Renal cortex interstitium (tissue), 11 donors: ENCODE results near the gene STX17. TPM values are rescaled to one million over a fixed set of nuclear protein-coding genes. Genes with fewer than 3 reads are reported as not detected.
"Not testable (repeated sequence)": the region's sequence is repeated elsewhere in the genome, so short reads cannot be mapped to it uniquely, and the experiment has no call there.

Source experiments
- DNase-seq, 11 donors: peaks; one replicate each; pipeline ENCODE4 v3.0.0-alpha.2; 2013; ENCODE audit warnings: low read depth in 9 of 11, low spot score in 4 of 11; ENCODE audit errors: extremely low read depth in 1 of 11
- polyA plus RNA-seq, 3 donors: library from polyadenylated mRNA; unstranded; fragments of 120-200 nt; gene quantifications; one replicate each; pipeline ENCODE4 v1.2.1, GENCODE V29; 2013; ENCODE audit not compliant: insufficient read length in 3 of 3

The STX17 gene
- polyA plus RNA-seq, 3 donors = 23.1 to 38.1 (median 27.9) TPM

- DNase-seq = no peak
These were observed 47.5 kb downstream of the STX17 start for GRCh38 chr9:99953861-99954507.

DNA sequence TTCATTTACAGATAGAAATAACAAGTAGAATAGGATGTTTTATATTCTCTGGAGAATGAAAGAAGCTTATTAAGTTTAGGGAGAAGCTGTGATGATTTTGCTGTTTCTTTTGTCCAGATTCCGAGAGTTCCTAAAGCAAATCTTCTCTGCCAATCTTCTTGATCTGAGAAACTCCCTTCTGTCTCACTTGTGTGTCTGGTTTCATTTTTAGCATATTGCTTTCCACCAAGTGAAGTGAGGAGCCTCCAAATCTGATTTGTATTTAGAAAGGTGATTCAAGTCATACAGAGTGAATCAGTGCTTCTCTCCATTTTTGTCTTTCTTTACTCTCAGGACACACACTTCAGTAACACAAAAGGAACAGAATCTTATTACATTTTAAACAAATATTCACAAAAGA, 48.4 kb downstream of the STX17 start:
- DNase-seq = no peak

DNA sequence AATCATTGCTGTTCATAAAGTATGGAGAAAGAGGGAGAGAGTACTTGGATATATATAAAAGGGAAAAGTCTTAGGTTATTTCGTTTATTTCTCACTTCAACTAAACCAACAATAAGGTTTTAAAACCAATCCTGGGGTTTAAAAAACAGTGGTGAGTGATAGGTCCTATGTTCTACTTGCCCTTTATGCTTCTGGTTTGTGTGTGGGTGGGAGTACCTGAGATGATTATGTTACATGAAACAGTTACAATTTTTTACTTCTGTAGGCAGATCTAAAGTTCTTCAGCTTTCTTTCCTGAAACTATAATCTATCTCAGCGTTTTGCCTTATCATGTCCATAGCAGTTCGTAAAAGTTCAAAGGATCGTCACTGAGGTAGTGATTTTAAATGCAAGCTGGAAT, 49.2 kb downstream of the STX17 start:
- no peak for DNase-seq

GRCh38 chr9:99962680-99963261, 56.3 kb downstream of the STX17 start:
- DNase-seq = no peak

- DNase-seq = no peak
These were observed 57.9 kb downstream of the STX17 start for GRCh38 chr9:99964336-99964735.

DNA sequence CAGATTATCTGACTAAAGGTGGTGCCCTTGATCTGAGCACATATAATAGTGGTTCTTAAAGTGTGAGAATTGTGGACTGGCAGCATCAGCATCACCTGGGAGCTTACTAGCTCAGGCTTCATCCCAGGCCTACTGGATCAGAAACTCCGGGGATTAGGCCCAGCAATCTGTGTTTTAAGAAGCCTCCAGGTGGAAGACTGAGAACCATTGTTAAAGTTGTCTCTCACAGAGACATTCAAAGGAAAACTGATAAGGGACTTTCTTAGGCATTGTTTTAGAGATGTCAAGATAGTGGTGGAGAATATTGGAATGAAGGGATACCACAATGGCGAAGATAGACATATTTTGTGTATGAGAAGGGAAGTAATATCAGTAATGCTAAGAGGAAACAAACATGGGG, 59.5 kb downstream of the STX17 start:
- DNase-seq = no peak

DNA sequence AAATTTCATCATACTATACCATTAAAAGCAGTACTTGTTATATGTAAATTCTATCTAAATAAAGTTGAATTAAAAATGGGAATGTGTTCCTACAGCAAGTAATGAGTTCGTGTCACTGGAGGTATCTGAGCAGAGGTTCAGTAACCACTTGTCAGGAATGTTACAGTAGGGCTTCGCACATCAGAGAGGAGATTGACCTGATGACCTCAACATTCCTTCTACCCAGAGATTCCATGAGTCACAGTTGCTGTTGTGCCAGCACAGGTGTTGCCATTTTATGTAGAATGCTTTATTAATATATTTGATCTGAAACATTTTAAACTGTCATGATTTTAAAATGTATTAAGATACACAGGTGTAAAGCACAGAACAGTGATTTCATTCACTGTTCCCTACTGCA, 60.3 kb downstream of the STX17 start:
- peak in 2 of 11 donors; percentile 2 to 6 for DNase-seq

DNA sequence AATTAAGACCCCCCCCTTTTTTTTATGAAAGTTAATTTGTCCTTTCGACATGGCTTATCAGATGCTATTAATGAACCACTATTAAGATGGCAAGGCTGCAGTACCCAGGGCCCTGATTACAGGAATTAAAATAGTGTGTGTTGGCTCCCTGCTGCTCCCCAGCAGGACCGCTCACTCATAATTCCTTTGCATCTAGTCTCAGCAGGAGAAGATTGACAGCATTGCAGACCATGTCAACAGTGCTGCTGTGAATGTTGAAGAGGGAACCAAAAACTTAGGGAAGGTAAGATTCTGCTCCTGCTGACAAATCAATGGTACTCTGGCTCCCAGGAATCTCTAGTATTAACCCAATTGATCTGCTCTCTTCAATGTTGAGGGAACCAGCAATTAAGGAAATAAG, 61.0 kb downstream of the STX17 start:
- DNase-seq = no peak

DNA sequence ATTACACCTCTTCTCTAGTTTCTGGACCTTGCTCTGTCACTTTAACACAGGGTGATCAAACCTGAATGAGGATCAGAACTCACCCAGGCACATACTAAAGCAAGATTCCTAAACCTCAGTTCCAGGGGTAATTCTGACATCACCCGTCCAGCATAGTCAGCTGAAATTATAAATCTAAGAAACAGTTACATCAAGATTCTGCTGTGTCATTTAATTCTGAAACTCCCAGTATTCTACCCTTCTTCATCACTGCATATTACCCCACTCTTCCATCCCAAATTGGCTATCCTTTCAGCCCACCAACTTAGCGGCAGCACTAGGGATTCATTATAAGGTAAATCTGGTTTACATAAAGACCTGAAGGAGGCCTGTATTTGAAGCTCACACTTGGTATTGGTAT, 64.0 kb downstream of the STX17 start:
- no peak for DNase-seq

DNA sequence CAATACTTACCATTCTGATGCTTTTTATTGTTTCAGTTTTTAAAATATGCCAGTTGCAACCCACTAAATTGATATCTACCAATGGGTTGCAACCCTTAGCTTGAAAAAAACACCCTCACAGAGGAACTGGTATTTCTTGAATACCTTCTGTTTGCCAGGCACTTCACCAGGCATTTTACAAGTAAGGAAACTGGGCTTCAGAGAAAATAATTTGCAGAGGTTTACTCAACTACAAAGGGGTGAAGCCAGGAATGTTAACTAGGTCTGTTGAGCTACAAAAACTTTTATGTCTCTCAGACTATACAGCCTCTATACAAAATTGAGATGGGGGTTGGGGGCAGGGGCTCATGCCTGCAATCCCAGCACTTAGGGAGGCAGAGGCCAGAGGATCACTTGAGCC, 65.0 kb downstream of the STX17 start:
- no peak for DNase-seq

GRCh38 chr9:99973455-99973854, 67.0 kb downstream of the STX17 start:
- no peak for DNase-seq

DNA sequence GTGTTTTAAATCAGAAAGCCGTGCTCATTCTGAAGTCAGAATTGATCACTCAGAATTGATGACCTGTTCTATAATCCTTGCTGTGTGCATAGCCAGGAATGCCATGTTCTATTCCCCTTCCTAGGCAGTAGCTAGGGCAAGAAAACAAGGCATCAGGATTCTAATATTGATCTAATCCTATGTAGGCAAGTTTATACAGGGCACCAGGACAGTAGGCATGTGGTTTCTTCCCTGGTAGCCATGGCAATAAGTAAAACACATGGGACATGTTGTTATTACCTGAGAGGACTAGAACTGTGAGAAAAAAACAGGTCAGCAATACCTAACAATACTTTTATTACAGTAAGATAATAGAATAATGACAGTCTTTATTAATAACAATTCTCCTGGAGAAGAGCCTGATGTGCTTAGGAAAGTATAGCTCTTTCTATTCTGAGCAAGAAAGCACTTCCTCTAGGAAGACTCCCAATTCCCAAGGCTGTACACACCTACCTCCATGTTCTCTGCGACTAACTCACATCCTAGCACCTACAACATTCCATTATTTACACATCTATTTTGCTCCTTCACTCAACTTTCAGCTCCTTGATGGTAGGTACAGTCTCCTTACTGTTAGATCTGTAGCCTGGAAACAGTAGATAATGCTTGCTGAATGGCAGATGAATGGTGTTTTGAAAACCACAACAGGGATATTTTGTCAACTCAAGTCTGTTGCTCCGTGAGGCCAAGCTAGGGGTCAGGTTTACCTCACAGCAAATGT, 70.8 kb downstream of the STX17 start:
- no peak for DNase-seq

GRCh38 chr9:99978221-99978620, 71.8 kb downstream of the STX17 start:
- no peak for DNase-seq

DNA sequence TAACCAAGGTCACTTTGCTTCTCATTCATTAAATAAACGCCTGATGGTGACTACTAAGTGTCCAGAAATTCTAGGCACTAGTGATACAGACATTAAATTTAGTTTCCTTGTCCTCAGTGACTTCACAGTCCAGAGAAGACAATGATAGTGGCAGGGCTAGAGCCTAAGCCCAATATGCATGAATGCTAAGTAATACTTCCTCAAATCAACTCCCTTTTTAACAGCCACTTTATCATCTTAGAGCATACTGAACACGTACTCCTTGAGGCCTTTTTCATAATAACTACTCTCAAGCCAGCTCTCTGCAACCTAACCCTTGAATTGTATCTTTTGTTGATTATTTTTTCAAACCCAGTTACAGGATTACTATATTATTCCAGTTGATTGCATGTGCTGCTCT, 74.1 kb downstream of the STX17 start:
- no peak for DNase-seq

DNA sequence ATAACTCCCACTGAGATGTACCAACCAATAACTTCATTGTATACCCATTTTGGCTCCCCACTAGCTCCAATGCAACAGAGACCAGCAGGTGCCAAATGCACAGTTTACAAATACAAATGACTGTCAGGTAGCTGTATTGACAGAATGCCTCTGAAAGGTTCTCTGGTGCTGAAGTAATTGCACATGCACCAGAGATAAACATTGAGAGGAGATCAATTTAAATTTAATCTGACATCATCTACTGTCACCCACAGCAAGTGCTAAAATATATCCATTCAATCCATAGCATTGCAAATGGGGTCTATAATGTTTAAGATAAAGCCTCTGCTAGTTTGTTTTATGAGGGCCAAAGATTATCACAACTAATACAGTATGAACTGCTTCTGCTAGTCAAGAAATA, 80.2 kb downstream of the STX17 start:
- no peak for DNase-seq

DNA sequence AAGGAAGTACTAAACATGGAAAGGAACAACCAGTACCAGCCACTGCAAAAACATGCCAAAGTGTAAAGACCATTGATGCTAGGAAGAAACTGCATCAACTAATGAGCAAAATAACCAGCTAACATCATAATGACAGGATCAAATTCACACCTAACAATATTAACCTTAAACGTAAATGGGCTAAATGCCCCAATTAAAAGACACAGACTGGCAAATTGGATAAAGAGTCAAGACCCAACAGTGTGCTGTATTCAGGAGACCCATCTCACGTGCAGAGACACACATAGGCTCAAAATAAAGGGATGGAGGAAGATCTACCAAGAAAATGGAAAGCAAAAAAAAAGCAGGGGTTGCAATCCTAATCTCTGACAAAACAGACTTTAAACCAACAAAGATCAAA, 84.1 kb downstream of the STX17 start:
- not testable (repeated sequence) for DNase-seq

DNA sequence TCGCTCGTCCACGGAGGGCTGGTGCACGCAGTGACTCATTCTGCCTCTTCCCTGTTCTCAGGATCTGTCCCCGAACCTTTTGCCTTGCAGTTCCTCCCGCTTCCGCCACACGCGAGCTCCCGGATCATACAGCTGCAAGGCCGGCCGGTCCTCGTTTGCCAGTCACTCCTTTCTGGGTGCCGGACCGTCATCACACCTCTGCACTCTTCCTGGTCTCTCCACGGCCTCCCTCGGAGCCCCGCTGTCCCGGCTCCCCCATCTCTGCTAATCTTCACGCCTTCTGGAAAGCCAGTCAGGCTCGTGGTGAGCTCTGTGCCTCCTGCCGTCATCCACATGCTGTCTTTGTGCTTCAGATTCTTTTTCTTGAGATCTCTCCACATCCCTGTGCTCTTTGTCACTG, 91.8 kb downstream of the STX17 start:
- no peak for DNase-seq

- no peak for DNase-seq
These were observed 92.4 kb downstream of the STX17 start for GRCh38 chr9:99998866-99999265.

- no peak for DNase-seq
These were observed 93.3 kb downstream of the STX17 start for GRCh38 chr9:99999797-100000196.

GRCh38 chr9:100011062-100011681, 104.7 kb downstream of the STX17 start:
- DNase-seq = peak in 9 of 11 donors; percentile 1 to 22 (median 13)
